ENCODE measurements around the gene COX7A2.

Gene COX7A2

GRCh38 chr6:75211920-75212590, 31.5 kb downstream of the COX7A2 start:
- Histone ChIP-seq H3K9ac (ENCODE audit: low read depth, low read length) (no peak overlapping the region), H4K20me1 (ENCODE audit: insufficient read depth, low read length) (no peaks in the 10 kb centered on the region), H2AFZ (ENCODE audit: low read depth, low read length) (no peak overlapping the region), H3K27ac (ENCODE audit: low read length) (no peak overlapping the region), H3K79me2 (ENCODE audit: insufficient read depth, low read length) (no peaks in the 10 kb centered on the region), H3K9me3 (ENCODE audit: insufficient read depth, low read length, severe bottlenecking) (no peaks in the 10 kb centered on the region), H3K27me3 (ENCODE audit: insufficient read depth, low read length, poor library complexity) (no peaks in the 10 kb centered on the region), H3K36me3 (ENCODE audit: insufficient read depth, low read length) (no peaks in the 10 kb centered on the region), H3K4me2 (ENCODE audit: insufficient read depth, low read length) (no peak overlapping the region), H3K4me1 (ENCODE audit: insufficient read depth, low read length) (no peaks in the 10 kb centered on the region), H3K4me3 (ENCODE audit: low read depth in 1 of 2, low read length in 2 of 2) (no peak overlapping the region)
- ATAC-seq (ENCODE audit: insufficient read depth, low read depth) (no peak), DNase-seq (no peak)
- TF ChIP-seq EZH2 (IDR thresholded peaks at IDR 0.05; ENCODE audit: borderline replicate concordance, low read depth, low read length, severe bottlenecking) (no peak), CTCF (IDR thresholded peaks at IDR 0.05; ENCODE audit: borderline replicate concordance, extremely low read depth, low read length, poor library complexity, severe bottlenecking) (no peak)

- Histone ChIP-seq H3K4me2 (ENCODE audit: insufficient read depth, low read length) (no peak overlapping the region), H3K9me3 (ENCODE audit: insufficient read depth, low read length, severe bottlenecking) (no peaks in the 10 kb centered on the region), H3K27me3 (ENCODE audit: insufficient read depth, low read length, poor library complexity) (no peaks in the 10 kb centered on the region), H3K36me3 (ENCODE audit: insufficient read depth, low read length) (no peaks in the 10 kb centered on the region), H3K79me2 (ENCODE audit: insufficient read depth, low read length) (no peaks in the 10 kb centered on the region), H3K4me1 (ENCODE audit: insufficient read depth, low read length) (no peaks in the 10 kb centered on the region), H3K27ac (ENCODE audit: low read length) (no peak overlapping the region), H4K20me1 (ENCODE audit: insufficient read depth, low read length) (no peaks in the 10 kb centered on the region), H3K9ac (ENCODE audit: low read depth, low read length) (no peak overlapping the region), H2AFZ (ENCODE audit: low read depth, low read length) (no peak overlapping the region), H3K4me3 (ENCODE audit: low read depth in 1 of 2, low read length in 2 of 2) (no peak overlapping the region)
- TF ChIP-seq EZH2 (IDR thresholded peaks at IDR 0.05; ENCODE audit: borderline replicate concordance, low read depth, low read length, severe bottlenecking) (no peak), CTCF (IDR thresholded peaks at IDR 0.05; ENCODE audit: borderline replicate concordance, extremely low read depth, low read length, poor library complexity, severe bottlenecking) (peak; percentile 82)
- DNase-seq (peak; percentile 50), ATAC-seq (ENCODE audit: insufficient read depth, low read depth) (peak; percentile 50; the same call in 2 of the 3 replicates)
Observed at GRCh38 chr6:75210885-75211739, 32.5 kb downstream of the COX7A2 start.

GRCh38 chr6:75209184-75209723, 34.3 kb downstream of the COX7A2 start:
- no peak overlapping the region for H3K9ac ChIP-seq (ENCODE audit: low read depth, low read length)
- DNase-seq (no peak), ATAC-seq (ENCODE audit: insufficient read depth, low read depth) (no peak)
- H3K4me3 ChIP-seq (ENCODE audit: low read depth in 1 of 2, low read length in 2 of 2): no peak overlapping the region
- H3K36me3 ChIP-seq (ENCODE audit: insufficient read depth, low read length): no peaks in the 10 kb centered on the region
- H3K27ac ChIP-seq (ENCODE audit: low read length): no peak overlapping the region
- no peak overlapping the region for H2AFZ ChIP-seq (ENCODE audit: low read depth, low read length)
- no peaks in the 10 kb centered on the region for H4K20me1 ChIP-seq (ENCODE audit: insufficient read depth, low read length)
- H3K4me1 ChIP-seq (ENCODE audit: insufficient read depth, low read length): no peaks in the 10 kb centered on the region
- no peaks in the 10 kb centered on the region for H3K27me3 ChIP-seq (ENCODE audit: insufficient read depth, low read length, poor library complexity)
- no peaks in the 10 kb centered on the region for H3K79me2 ChIP-seq (ENCODE audit: insufficient read depth, low read length)
- no peaks in the 10 kb centered on the region for H3K9me3 ChIP-seq (ENCODE audit: insufficient read depth, low read length, severe bottlenecking)
- no peak for TF ChIP-seq EZH2 (IDR thresholded peaks at IDR 0.05; ENCODE audit: borderline replicate concordance, low read depth, low read length, severe bottlenecking)
- TF ChIP-seq CTCF (IDR thresholded peaks at IDR 0.05; ENCODE audit: borderline replicate concordance, extremely low read depth, low read length, poor library complexity, severe bottlenecking): no peak
- H3K4me2 ChIP-seq (ENCODE audit: insufficient read depth, low read length): no peak overlapping the region
